Measurements from ENCODE around the gene PDE8B. TPM values are rescaled to one million over a fixed set of nuclear protein-coding genes. Genes with fewer than 3 reads are reported as not detected.

The PDE8B gene
- total RNA-seq, 1 experiment from 2014 or later: not detected

- Histone ChIP-seq H3K9ac (ENCODE audit: low read length) (no peak overlapping the region), H3K4me3 (ENCODE audit: low read length) (no peak overlapping the region), H2AFZ (ENCODE audit: low read length) (no peak overlapping the region), H3K27me3 (ENCODE audit: low read length) (no peaks in the 10 kb centered on the region), H3K27ac (ENCODE audit: low read length) (no peak overlapping the region), H3K9me3 (ENCODE audit: low read length) (no peaks in the 10 kb centered on the region), H3K4me1 (ENCODE audit: insufficient read depth, low read length) (no peaks in the 10 kb centered on the region), H3F3A (ENCODE audit: low read length, unreplicated experiment) (no peaks in the 10 kb centered on the region), H3K36me3 (ENCODE audit: low read depth, low read length) (no peaks in the 10 kb centered on the region), H4K20me1 (ENCODE audit: low read length) (no peaks in the 10 kb centered on the region), H3K79me2 (ENCODE audit: low read length) (no peaks in the 10 kb centered on the region), H3K9me2 (replicated peaks; ENCODE audit: low read length) (no peaks in the 10 kb centered on the region), H3K4me2 (ENCODE audit: low read length) (no peak overlapping the region)
- BruUV-seq (replicated peaks): no TSS peak
- intact Hi-C loops (cut with micrococcal nuclease): no loop called here
- no peak for DNase-seq
- ChIA-PET CTCF (no interaction called here), POLR2A (ENCODE audit: unreplicated experiment) (no interaction called here)
- no peak for ATAC-seq
- TF ChIP-seq EZH2 (IDR thresholded peaks at IDR 0.05; ENCODE audit: low read length, unreplicated experiment): no peak
- no peak for TF ChIP-seq EZH2phosphoT487 (IDR thresholded peaks at IDR 0.05; ENCODE audit: borderline replicate concordance, low read length)
- no peak for TF ChIP-seq CTCF (conservative IDR thresholded peaks at IDR 0.05; ENCODE audit: low read depth, low read length)
These were observed 238.4 kb downstream of the PDE8B start for GRCh38 chr5:77448831-77449230.

GRCh38 chr5:77449277-77449676 is 238.8 kb downstream of the PDE8B start:
- Histone ChIP-seq H3K27ac (ENCODE audit: low read length) (no peak overlapping the region), H3K79me2 (ENCODE audit: low read length) (no peaks in the 10 kb centered on the region), H3K9me3 (ENCODE audit: low read length) (no peaks in the 10 kb centered on the region), H3K36me3 (ENCODE audit: low read depth, low read length) (no peaks in the 10 kb centered on the region), H3F3A (ENCODE audit: low read length, unreplicated experiment) (no peaks in the 10 kb centered on the region), H3K27me3 (ENCODE audit: low read length) (no peaks in the 10 kb centered on the region), H3K9ac (ENCODE audit: low read length) (no peak overlapping the region), H4K20me1 (ENCODE audit: low read length) (no peaks in the 10 kb centered on the region), H2AFZ (ENCODE audit: low read length) (no peak overlapping the region), H3K4me3 (ENCODE audit: low read length) (no peak overlapping the region), H3K4me2 (ENCODE audit: low read length) (no peak overlapping the region), H3K4me1 (ENCODE audit: insufficient read depth, low read length) (no peaks in the 10 kb centered on the region), H3K9me2 (replicated peaks; ENCODE audit: low read length) (no peaks in the 10 kb centered on the region)
- no peak for TF ChIP-seq EZH2phosphoT487 (IDR thresholded peaks at IDR 0.05; ENCODE audit: borderline replicate concordance, low read length)
- TF ChIP-seq CTCF (conservative IDR thresholded peaks at IDR 0.05; ENCODE audit: low read depth, low read length): no peak
- TF ChIP-seq EZH2 (IDR thresholded peaks at IDR 0.05; ENCODE audit: low read length, unreplicated experiment): no peak
- intact Hi-C loops (cut with micrococcal nuclease): no loop called here
- DNase-seq (no peak), ATAC-seq (no peak)
- CTCF ChIA-PET: no interaction called here
- no TSS peak for BruUV-seq (replicated peaks)
- POLR2A ChIA-PET (ENCODE audit: unreplicated experiment): no interaction called here

GRCh38 chr5:77449981-77450380 is 239.5 kb downstream of the PDE8B start:
- intact Hi-C loops (cut with micrococcal nuclease): no loop called here
- BruUV-seq (replicated peaks): no TSS peak
- CTCF ChIA-PET: interaction anchor here (0.6 kb wide), 1 partner anchor 905 kb away, joined by 3 read pairs; no protein-coding TSS in a partner anchor
- H2AFZ ChIP-seq (ENCODE audit: low read length): no peak overlapping the region
- H3K4me3 ChIP-seq (ENCODE audit: low read length): no peak overlapping the region
- H3K27me3 ChIP-seq (ENCODE audit: low read length): no peaks in the 10 kb centered on the region
- H3K4me1 ChIP-seq (ENCODE audit: insufficient read depth, low read length): no peaks in the 10 kb centered on the region
- no peaks in the 10 kb centered on the region for H3K36me3 ChIP-seq (ENCODE audit: low read depth, low read length)
- no peak for ATAC-seq
- H3K9me3 ChIP-seq (ENCODE audit: low read length): no peaks in the 10 kb centered on the region
- no peaks in the 10 kb centered on the region for H3K9me2 ChIP-seq (replicated peaks; ENCODE audit: low read length)
- POLR2A ChIA-PET (ENCODE audit: unreplicated experiment): no interaction called here
- TF ChIP-seq CTCF (conservative IDR thresholded peaks at IDR 0.05; ENCODE audit: low read depth, low read length): no peak
- no peak for TF ChIP-seq EZH2phosphoT487 (IDR thresholded peaks at IDR 0.05; ENCODE audit: borderline replicate concordance, low read length)
- no peak for TF ChIP-seq EZH2 (IDR thresholded peaks at IDR 0.05; ENCODE audit: low read length, unreplicated experiment)
- H4K20me1 ChIP-seq (ENCODE audit: low read length): no peaks in the 10 kb centered on the region
- no peak overlapping the region for H3K9ac ChIP-seq (ENCODE audit: low read length)
- no peak overlapping the region for H3K27ac ChIP-seq (ENCODE audit: low read length)
- no peak for DNase-seq
- H3K4me2 ChIP-seq (ENCODE audit: low read length): no peak overlapping the region
- no peaks in the 10 kb centered on the region for H3F3A ChIP-seq (ENCODE audit: low read length, unreplicated experiment)
- no peaks in the 10 kb centered on the region for H3K79me2 ChIP-seq (ENCODE audit: low read length)
